ENCODE results near the gene NMB.

The NMB gene

GRCh38 chr15:84648539-84648938 lies 9.5 kb downstream of the NMB start:
- Histone ChIP-seq H3K27ac (replicated peaks) (no peak overlapping the region), H3K4me3 (replicated peaks; ENCODE audit: insufficient read depth, low read length) (no peak overlapping the region), H3K27me3 (ENCODE audit: insufficient read depth, poor library complexity, severe bottlenecking) (no peaks in the 10 kb centered on the region)
- peak in 1 of 2 experiments; percentile 64 for DNase-seq (ENCODE audit: low read depth in 1 of 2, low spot score in 1 of 2)
- no peak for TF ChIP-seq CTCF (IDR thresholded peaks at IDR 0.05; ENCODE audit: insufficient read depth, low read length)
- TF ChIP-seq REST (IDR thresholded peaks at IDR 0.05; ENCODE audit: insufficient replicate concordance, low read depth): no peak
- TF ChIP-seq GABPA (IDR thresholded peaks at IDR 0.05; ENCODE audit: low read depth): no peak
- no peak for TF ChIP-seq SPI1 (IDR thresholded peaks at IDR 0.05; ENCODE audit: borderline replicate concordance, low read depth)
- TF ChIP-seq POLR2AphosphoS5 (IDR thresholded peaks at IDR 0.05; ENCODE audit: low read depth): no peak

GRCh38 chr15:84647726-84648125 lies 10.3 kb downstream of the NMB start:
- DNase-seq (ENCODE audit: low read depth in 1 of 2, low spot score in 1 of 2): no peak
- no peak overlapping the region for H3K4me3 ChIP-seq (replicated peaks; ENCODE audit: insufficient read depth, low read length)

GRCh38 chr15:84645997-84646396 lies 12.0 kb downstream of the NMB start:
- Histone ChIP-seq H3K27me3 (ENCODE audit: insufficient read depth, poor library complexity, severe bottlenecking) (no peaks in the 10 kb centered on the region), H3K27ac (replicated peaks) (no peak overlapping the region), H3K4me3 (replicated peaks; ENCODE audit: insufficient read depth, low read length) (no peak overlapping the region)
- DNase-seq (ENCODE audit: low read depth in 1 of 2, low spot score in 1 of 2): no peak
- TF ChIP-seq CTCF (IDR thresholded peaks at IDR 0.05; ENCODE audit: insufficient read depth, low read length) (no peak), GABPA (IDR thresholded peaks at IDR 0.05; ENCODE audit: low read depth) (no peak), POLR2AphosphoS5 (IDR thresholded peaks at IDR 0.05; ENCODE audit: low read depth) (no peak), SPI1 (IDR thresholded peaks at IDR 0.05; ENCODE audit: borderline replicate concordance, low read depth) (no peak), REST (IDR thresholded peaks at IDR 0.05; ENCODE audit: insufficient replicate concordance, low read depth) (no peak)

More at GRCh38 chr15:84647726-84648125, 10.3 kb downstream of the NMB start:
- Histone ChIP-seq H3K27ac (replicated peaks) (no peak overlapping the region), H3K27me3 (ENCODE audit: insufficient read depth, poor library complexity, severe bottlenecking) (no peaks in the 10 kb centered on the region)
- TF ChIP-seq CTCF (IDR thresholded peaks at IDR 0.05; ENCODE audit: insufficient read depth, low read length): no peak
- TF ChIP-seq POLR2AphosphoS5 (IDR thresholded peaks at IDR 0.05; ENCODE audit: low read depth): no peak
- TF ChIP-seq GABPA (IDR thresholded peaks at IDR 0.05; ENCODE audit: low read depth): no peak
- TF ChIP-seq SPI1 (IDR thresholded peaks at IDR 0.05; ENCODE audit: borderline replicate concordance, low read depth): no peak
- TF ChIP-seq REST (IDR thresholded peaks at IDR 0.05; ENCODE audit: insufficient replicate concordance, low read depth): no peak

Measured in HL-60 (cell line).